GM10248 (cell line): Measurements from ENCODE around the gene GRHL3.

Experiments
- CTCF ChIA-PET: fragments of 300-600 bp; sonication (Branson Sonifier 250); formaldehyde crosslinking; extraction: SDS; loops from one replicate; lab custom pipeline; 2021; ENCODE audit warnings: antibody characterized with exemption; lab: Yijun Ruan, JAX
- POLR2A ChIA-PET: fragments of 350-650 bp; sonication (Branson Sonifier 250); formaldehyde crosslinking; extraction: SDS; loops from one replicate; lab custom pipeline; 2020; ENCODE audit warnings: antibody characterized with exemption; lab: Yijun Ruan, JAX
- DNase-seq: peaks from one replicate; pipeline ENCODE4 v3.0.0; 2012; ENCODE audit errors: extremely low spot score
- TF ChIP-seq, protein P1 (sequence below): IDR thresholded peaks from 2 replicates; pipeline ENCODE4 v1.5.1; 2012; ENCODE audit warnings: mild to moderate bottlenecking, low read depth; ENCODE audit errors: extremely low read depth, missing control alignments, control extremely low read depth

GRHL3 gene

DNA sequence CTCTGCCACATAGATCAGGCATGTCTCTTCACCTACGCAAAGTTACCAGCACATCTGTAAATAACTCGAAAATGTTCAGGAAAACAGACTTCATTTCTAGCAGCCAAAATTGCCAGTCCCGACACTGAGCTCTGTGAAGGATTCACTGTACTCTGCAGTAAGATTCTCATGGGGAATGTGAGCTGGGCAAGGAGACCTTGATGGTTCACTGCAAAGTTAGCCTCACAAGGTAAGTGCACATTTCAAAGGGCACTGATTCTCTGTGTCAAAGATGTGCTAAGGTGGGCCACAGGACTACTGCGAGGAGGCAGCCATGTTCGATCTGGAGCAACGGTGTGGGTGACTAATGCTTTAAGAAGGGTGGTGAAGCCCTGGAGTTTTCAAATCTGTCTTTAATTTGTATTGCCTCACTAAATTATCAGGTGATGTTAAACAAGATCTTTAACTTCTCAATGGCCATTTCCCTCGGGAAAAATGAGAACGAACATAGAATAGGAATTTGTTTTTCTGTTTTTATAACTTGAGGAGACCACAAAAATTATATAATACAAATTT is 69.3 kb downstream of the GRHL3 start:
- no peak for DNase-seq
- ChIA-PET CTCF (interaction anchor here (1.1 to 7.3 kb wide), 3 partner anchors 20 to 238 kb away, joined by 3 to 101 read pairs (median 3); no protein-coding TSS in a partner anchor), POLR2A (no interaction called here)
- TF ChIP-seq, protein P1, sequence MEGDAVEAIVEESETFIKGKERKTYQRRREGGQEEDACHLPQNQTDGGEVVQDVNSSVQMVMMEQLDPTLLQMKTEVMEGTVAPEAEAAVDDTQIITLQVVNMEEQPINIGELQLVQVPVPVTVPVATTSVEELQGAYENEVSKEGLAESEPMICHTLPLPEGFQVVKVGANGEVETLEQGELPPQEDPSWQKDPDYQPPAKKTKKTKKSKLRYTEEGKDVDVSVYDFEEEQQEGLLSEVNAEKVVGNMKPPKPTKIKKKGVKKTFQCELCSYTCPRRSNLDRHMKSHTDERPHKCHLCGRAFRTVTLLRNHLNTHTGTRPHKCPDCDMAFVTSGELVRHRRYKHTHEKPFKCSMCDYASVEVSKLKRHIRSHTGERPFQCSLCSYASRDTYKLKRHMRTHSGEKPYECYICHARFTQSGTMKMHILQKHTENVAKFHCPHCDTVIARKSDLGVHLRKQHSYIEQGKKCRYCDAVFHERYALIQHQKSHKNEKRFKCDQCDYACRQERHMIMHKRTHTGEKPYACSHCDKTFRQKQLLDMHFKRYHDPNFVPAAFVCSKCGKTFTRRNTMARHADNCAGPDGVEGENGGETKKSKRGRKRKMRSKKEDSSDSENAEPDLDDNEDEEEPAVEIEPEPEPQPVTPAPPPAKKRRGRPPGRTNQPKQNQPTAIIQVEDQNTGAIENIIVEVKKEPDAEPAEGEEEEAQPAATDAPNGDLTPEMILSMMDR: no peak

DNA sequence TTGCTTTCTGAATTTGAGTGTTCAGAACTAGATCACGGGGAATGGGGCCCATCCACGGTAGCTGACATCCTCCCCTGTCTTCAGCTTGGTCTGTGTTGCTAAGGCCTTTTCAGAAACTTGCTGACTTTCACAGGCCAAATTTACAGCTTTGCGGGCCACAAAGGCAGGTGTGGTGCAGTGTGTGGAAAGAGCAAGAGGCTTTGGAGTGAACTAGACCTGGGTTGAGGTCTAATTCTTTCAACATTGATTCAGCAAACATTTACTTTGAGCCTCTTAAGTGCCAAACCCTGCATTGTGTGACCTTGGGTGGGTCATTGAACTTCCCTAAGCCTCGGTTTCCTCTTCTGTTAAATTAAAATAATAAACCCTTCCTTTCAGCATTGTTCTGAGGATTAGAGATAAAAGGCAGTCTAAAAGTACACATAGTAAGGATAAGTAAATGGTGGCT is 70.1 kb downstream of the GRHL3 start:
- DNase-seq: no peak
- CTCF ChIA-PET: interaction anchor here (1.1 to 7.3 kb wide), 3 partner anchors 19 to 239 kb away, joined by 3 to 101 read pairs (median 3); no protein-coding TSS in a partner anchor
- TF ChIP-seq, protein P1: no peak
- POLR2A ChIA-PET: no interaction called here

DNA sequence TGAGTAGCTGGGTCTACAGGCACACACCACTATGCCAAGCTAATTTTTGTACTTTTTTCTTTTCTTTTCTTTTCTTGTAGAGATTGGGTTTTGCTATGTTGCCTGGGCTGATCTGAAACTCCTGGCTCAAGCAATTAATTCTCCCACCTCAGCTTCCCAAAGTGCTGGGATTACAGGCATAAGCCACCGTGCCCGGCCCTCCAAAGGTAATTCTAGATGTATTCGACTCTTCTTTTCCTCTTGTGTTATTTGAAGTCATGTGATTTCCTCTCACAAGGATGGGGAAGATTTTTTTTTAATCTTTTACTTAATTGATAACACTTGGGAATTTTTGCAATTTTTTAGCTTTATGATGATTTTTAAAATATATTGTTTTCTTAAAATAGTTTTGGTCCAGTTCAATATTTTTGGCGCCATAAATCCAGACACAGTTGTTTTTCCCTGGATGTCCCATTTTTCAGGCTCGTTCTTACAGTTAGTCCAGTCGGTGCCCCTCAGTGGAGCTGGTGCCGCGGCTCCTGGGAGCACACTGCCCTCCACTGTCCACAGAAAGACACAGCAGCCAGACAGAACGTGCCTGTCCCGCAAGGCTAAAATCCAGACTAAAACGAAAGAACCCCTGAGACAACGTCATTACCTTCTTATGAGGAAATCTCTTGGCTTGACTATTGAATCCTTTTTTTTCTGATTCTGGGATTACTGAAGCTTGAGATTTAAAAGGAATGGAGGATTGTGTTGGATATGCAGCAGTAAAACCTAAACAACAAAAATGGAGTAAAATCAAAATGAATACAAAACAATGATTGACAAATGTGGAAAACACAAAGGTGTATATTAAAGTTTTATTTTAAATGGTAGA is 72.0 kb downstream of the GRHL3 start:
- TF ChIP-seq, protein P1: peak; percentile 96
- CTCF ChIA-PET: interaction anchor here (0.5 to 8.0 kb wide), 60 partner anchors 9 to 615 kb away, joined by 3 to 433 read pairs (median 4); partner anchors contain the start of genes GRHL3, IFNLR1, NIPAL3 and STPG1
- POLR2A ChIA-PET: no interaction called here
- DNase-seq: peak; percentile 75

DNA sequence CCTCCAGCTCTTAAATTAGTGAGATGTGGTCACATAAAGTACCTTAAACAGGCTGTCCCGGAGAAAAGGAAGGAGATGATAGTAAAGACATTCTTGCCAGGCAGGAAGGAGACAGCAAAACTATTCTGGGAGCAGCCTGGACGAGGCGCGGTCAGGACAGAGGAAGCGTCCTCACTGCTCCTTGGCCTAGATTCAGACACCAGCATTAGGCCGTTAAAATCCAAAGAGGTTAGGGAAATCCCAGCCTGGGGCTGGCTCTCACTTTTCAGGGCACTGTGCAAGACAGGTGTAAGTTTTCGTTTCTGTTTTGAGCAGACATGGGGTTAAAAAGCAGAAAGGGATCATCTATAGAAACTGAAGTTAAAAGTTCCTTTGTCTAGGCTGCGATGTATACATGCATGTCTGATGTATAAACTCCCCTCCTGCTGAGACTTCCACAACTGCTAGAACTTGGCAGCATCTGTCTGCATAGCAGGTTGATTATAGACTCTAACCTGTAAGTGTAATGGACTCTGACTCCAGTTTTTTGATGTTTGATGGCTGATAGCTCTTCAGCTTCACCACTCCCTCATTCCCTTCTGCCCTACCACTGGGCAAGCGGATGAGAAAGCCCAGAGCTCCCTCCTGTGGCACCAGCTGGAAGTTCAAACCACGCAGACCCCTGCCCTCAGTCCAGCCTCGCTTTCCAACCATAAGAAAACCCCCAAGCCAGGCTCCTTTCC is 72.9 kb downstream of the GRHL3 start:
- ChIA-PET CTCF (interaction anchor here (0.7 to 8.0 kb wide), 61 partner anchors 8 to 616 kb away, joined by 3 to 433 read pairs (median 5); partner anchors contain the start of genes GRHL3, IFNLR1, NIPAL3 and STPG1), POLR2A (interaction anchor here (0.9 kb wide), 1 partner anchor 190 kb away, joined by 3 read pairs; no protein-coding TSS in a partner anchor)
- TF ChIP-seq, protein P1: peak; percentile 84
- DNase-seq: peak; percentile 78

DNA sequence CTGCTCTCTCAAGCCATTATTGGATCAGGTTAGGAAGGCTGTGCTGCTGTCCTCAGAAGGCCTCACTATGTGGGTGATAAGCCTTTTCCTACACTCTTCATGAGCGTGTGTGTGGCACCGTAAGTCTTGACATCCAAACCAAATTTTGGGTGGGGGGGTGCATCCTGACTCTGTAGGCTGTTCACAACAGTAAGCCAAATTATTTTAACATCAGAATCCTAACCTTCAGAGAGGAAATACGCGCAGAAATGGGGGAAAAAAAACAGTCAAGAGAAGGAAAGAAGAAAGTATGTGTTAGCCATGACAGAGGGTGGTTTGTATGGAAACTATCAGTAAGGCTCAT is 73.4 kb downstream of the GRHL3 start:
- POLR2A ChIA-PET: interaction anchor here (0.9 kb wide), 1 partner anchor 191 kb away, joined by 3 read pairs; no protein-coding TSS in a partner anchor
- TF ChIP-seq, protein P1: no peak
- DNase-seq: no peak
- CTCF ChIA-PET: interaction anchor here (0.7 to 8.0 kb wide), 39 partner anchors 11 to 444 kb away, joined by 3 to 433 read pairs (median 6); partner anchors contain the start of genes GRHL3, IFNLR1, NIPAL3 and STPG1
